ENCODE data around the gene IWS1.
A peak's percentile ranks its signal among the peaks of the same experiment; 100 is the strongest.

IWS1 gene

GRCh38 chr2:127451981-127452380 lies 74.3 kb downstream of the IWS1 start:
- Mint-ChIP-seq H3K27ac (no peak overlapping the region), H3K36me3 (peaks cover 54% of the 10 kb centered on the region), H3K4me3 (no peak overlapping the region)

GRCh38 chr2:127449898-127450297 lies 76.4 kb downstream of the IWS1 start:
- ATAC-seq = no peak
- H3K36me3 Mint-ChIP-seq = peaks cover 44% of the 10 kb centered on the region
- H3K4me1 Mint-ChIP-seq = no peaks in the 10 kb centered on the region
- H3K4me3 Mint-ChIP-seq = no peak overlapping the region
- H3K27ac Mint-ChIP-seq = no peak overlapping the region
- H3K9me3 Mint-ChIP-seq = peaks cover 4% of the 10 kb centered on the region
- peaks cover 8% of the 10 kb centered on the region for H3K27me3 Mint-ChIP-seq

More at GRCh38 chr2:127451981-127452380, 74.3 kb downstream of the IWS1 start:
- peaks cover 8% of the 10 kb centered on the region for H3K27me3 Mint-ChIP-seq
- H3K4me1 Mint-ChIP-seq = no peaks in the 10 kb centered on the region
- H3K9me3 Mint-ChIP-seq = no peaks in the 10 kb centered on the region
- no peak for ATAC-seq

GRCh38 chr2:127449414-127449813 lies 76.9 kb downstream of the IWS1 start:
- peaks cover 4% of the 10 kb centered on the region for H3K9me3 Mint-ChIP-seq
- H3K4me3 Mint-ChIP-seq = no peak overlapping the region
- H3K27ac Mint-ChIP-seq = no peak overlapping the region
- no peak for ATAC-seq
- H3K4me1 Mint-ChIP-seq = no peaks in the 10 kb centered on the region
- peaks cover 45% of the 10 kb centered on the region for H3K36me3 Mint-ChIP-seq
- H3K27me3 Mint-ChIP-seq = peaks cover 8% of the 10 kb centered on the region

GRCh38 chr2:127448526-127448925 lies 77.8 kb downstream of the IWS1 start:
- H3K27me3 Mint-ChIP-seq = peaks cover 8% of the 10 kb centered on the region
- H3K36me3 Mint-ChIP-seq = peaks cover 42% of the 10 kb centered on the region
- H3K27ac Mint-ChIP-seq = no peak overlapping the region
- H3K4me3 Mint-ChIP-seq = no peak overlapping the region
- peaks cover 4% of the 10 kb centered on the region for H3K9me3 Mint-ChIP-seq
- no peaks in the 10 kb centered on the region for H3K4me1 Mint-ChIP-seq
- no peak for ATAC-seq

GRCh38 chr2:127439343-127439742 lies 86.9 kb downstream of the IWS1 start:
- Mint-ChIP-seq H3K4me3 (no peak overlapping the region), H3K4me1 (no peaks in the 10 kb centered on the region), H3K36me3 (peaks cover 7% of the 10 kb centered on the region), H3K9me3 (peaks cover 7% of the 10 kb centered on the region), H3K27me3 (no peaks in the 10 kb centered on the region), H3K27ac (no peak overlapping the region)
- ATAC-seq = no peak

GRCh38 chr2:127437781-127438726 lies 88.2 kb downstream of the IWS1 start:
- Mint-ChIP-seq H3K4me3 (no peak overlapping the region), H3K36me3 (peaks cover 7% of the 10 kb centered on the region), H3K4me1 (no peaks in the 10 kb centered on the region), H3K27ac (no peak overlapping the region), H3K27me3 (no peaks in the 10 kb centered on the region), H3K9me3 (peaks cover 7% of the 10 kb centered on the region)
- ATAC-seq = peak; percentile 12

GRCh38 chr2:127437056-127437455 lies 89.2 kb downstream of the IWS1 start:
- no peak for ATAC-seq
- H3K36me3 Mint-ChIP-seq = peaks cover 7% of the 10 kb centered on the region
- no peak overlapping the region for H3K4me3 Mint-ChIP-seq
- no peaks in the 10 kb centered on the region for H3K27me3 Mint-ChIP-seq
- no peaks in the 10 kb centered on the region for H3K4me1 Mint-ChIP-seq
- H3K9me3 Mint-ChIP-seq = peaks cover 6% of the 10 kb centered on the region
- no peak overlapping the region for H3K27ac Mint-ChIP-seq

GRCh38 chr2:127434515-127434914 lies 91.8 kb downstream of the IWS1 start:
- H3K36me3 Mint-ChIP-seq = no peaks in the 10 kb centered on the region
- H3K4me3 Mint-ChIP-seq = no peak overlapping the region
- no peaks in the 10 kb centered on the region for H3K9me3 Mint-ChIP-seq
- no peak overlapping the region for H3K27ac Mint-ChIP-seq
- ATAC-seq = no peak
- H3K27me3 Mint-ChIP-seq = no peaks in the 10 kb centered on the region
- no peaks in the 10 kb centered on the region for H3K4me1 Mint-ChIP-seq

- Mint-ChIP-seq H3K4me1 (no peaks in the 10 kb centered on the region), H3K36me3 (no peaks in the 10 kb centered on the region), H3K9me3 (no peaks in the 10 kb centered on the region), H3K4me3 (no peak overlapping the region), H3K27me3 (no peaks in the 10 kb centered on the region), H3K27ac (no peak overlapping the region)
- no peak for ATAC-seq
Measured at GRCh38 chr2:127431408-127432023, 94.8 kb downstream of the IWS1 start.
